Measurements from ENCODE around the gene WDTC1. TPM values are rescaled to one million over a fixed set of nuclear protein-coding genes. Genes with fewer than 3 reads are reported as not detected.

Gene WDTC1
- total and polyA plus RNA-seq, 2 of the 8 experiments (the other 6 are each of a cell fraction or from before 2014, with no cell fraction given), result 7.5 to 18.7 TPM

DNA sequence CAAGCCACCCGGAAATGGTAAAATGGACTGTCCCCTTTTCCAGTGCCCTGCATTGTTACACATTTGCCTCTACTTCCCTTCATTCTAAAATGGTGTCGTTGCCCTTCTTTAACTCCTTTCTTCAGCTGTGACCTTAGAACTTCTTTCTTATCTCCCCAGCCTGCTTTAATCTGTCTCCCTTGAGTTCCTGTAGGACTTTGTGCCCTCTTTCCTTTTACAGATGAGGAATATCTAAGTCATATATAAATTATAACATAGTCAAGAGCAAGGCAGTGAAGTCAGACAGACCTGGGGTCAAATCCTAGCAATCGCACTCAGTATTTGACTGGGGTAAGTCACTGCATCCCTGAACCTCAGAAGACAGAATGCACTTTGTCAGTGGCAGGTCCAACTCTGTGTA, 56.1 kb downstream of the WDTC1 start:
- no peaks in the 10 kb centered on the region for H3K23me2 ChIP-seq (ENCODE audit: low read depth, low read length)
- no peaks in the 10 kb centered on the region for H4K20me1 ChIP-seq (replicated peaks in 1 of 2; ENCODE audit: control insufficient read depth in 1 of 2, insufficient read depth in 2 of 2, low read length in 2 of 2)
- no peak overlapping the region for H2BK120ac ChIP-seq (replicated peaks; ENCODE audit: low read depth, low read length)
- no peaks in the 10 kb centered on the region; a peak in 1 of 8 replicates for H3K36me3 ChIP-seq (ENCODE audit: control insufficient read depth in 2 of 4, insufficient read depth in 4 of 4, low read length in 3 of 4)
- no peak overlapping the region for H3K4ac ChIP-seq (replicated peaks; ENCODE audit: insufficient read length, low read depth, low read length)
- no peak overlapping the region for H4K5ac ChIP-seq (ENCODE audit: insufficient read length, low read depth, low read length)
- H3K56ac ChIP-seq (replicated peaks; ENCODE audit: insufficient read length, low read depth, low read length), result no peak overlapping the region
- no peaks in the 10 kb centered on the region for H3K4me1 ChIP-seq (replicated peaks in 1 of 4; ENCODE audit: control insufficient read depth in 3 of 4, insufficient read depth in 4 of 4, low read length in 3 of 4)
- TF ChIP-seq GTF2F1 (IDR thresholded peaks at IDR 0.05; ENCODE audit: borderline replicate concordance, low read depth, low read length) (no peak), SP2 (IDR thresholded peaks at IDR 0.05; ENCODE audit: low read length) (no peak), JUND (IDR thresholded peaks at IDR 0.05; ENCODE audit: low read length) (no peak), BRCA1 (IDR thresholded peaks at IDR 0.05; ENCODE audit: low read depth, low read length) (no peak), MAFK (IDR thresholded peaks at IDR 0.05; ENCODE audit: low read depth, low read length) (no peak), POU5F1 (IDR thresholded peaks at IDR 0.05; ENCODE audit: low read depth, low read length) (no peak), CBX8 (IDR thresholded peaks at IDR 0.05; ENCODE audit: borderline replicate concordance, low read depth, low read length) (no peak), ASH2L (IDR thresholded peaks at IDR 0.05; ENCODE audit: low read length) (no peak), CHD1 (IDR thresholded peaks at IDR 0.05; ENCODE audit: low read depth, low read length) (no peak)
- TF ChIP-seq, protein P1, sequence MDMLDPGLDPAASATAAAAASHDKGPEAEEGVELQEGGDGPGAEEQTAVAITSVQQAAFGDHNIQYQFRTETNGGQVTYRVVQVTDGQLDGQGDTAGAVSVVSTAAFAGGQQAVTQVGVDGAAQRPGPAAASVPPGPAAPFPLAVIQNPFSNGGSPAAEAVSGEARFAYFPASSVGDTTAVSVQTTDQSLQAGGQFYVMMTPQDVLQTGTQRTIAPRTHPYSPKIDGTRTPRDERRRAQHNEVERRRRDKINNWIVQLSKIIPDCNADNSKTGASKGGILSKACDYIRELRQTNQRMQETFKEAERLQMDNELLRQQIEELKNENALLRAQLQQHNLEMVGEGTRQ (IDR thresholded peaks at IDR 0.05; ENCODE audit: low read length), result no peak
- H4K8ac ChIP-seq (ENCODE audit: extremely low read depth, insufficient read depth, low read length), result no peak overlapping the region
- no peak overlapping the region for H2BK5ac ChIP-seq (ENCODE audit: low read depth, low read length)
- no peaks in the 10 kb centered on the region for H3K79me1 ChIP-seq (ENCODE audit: low read depth, low read length)
- no peak overlapping the region for H3K14ac ChIP-seq (ENCODE audit: insufficient read length)
- H3K9ac ChIP-seq (replicated peaks in 1 of 4; ENCODE audit: extremely low read depth in 1 of 4, low read depth in 3 of 4, low read length in 3 of 4), result no peak overlapping the region
- no peak overlapping the region for H2AK5ac ChIP-seq (ENCODE audit: low read depth, low read length)
- no peak overlapping the region for H2AFZ ChIP-seq (ENCODE audit: low read length)
- no peak overlapping the region for H4K91ac ChIP-seq (replicated peaks; ENCODE audit: insufficient read length, low read length)
- DNase-seq (ENCODE audit: low read depth in 1 of 2, low spot score in 2 of 2) (no peak), FAIRE-seq (no peak)
- H3K4me2 ChIP-seq (ENCODE audit: insufficient read depth in 1 of 2, low read depth in 2 of 2, low read length in 2 of 2), result no peak overlapping the region
- no peak overlapping the region for H3K4me3 ChIP-seq (ENCODE audit: extremely low read depth in 1 of 4, insufficient read depth in 2 of 4, low read depth in 3 of 4, low read length in 4 of 4)
- no peak overlapping the region for H3K23ac ChIP-seq (ENCODE audit: insufficient read length)
- no peak overlapping the region for H3K27ac ChIP-seq (ENCODE audit: low read depth, low read length)
- H3K18ac ChIP-seq (ENCODE audit: extremely low read depth, low read length), result no peak overlapping the region
- no peak overlapping the region for H2BK20ac ChIP-seq (ENCODE audit: low read length)
- H3K79me2 ChIP-seq (ENCODE audit: control insufficient read depth in 1 of 2, insufficient read depth in 2 of 2, low read length in 2 of 2), result no peaks in the 10 kb centered on the region
- POLR2A ChIA-PET (ENCODE audit: partially characterized antibody), result interaction anchor here (1.5 kb wide), 1 partner anchor 47 kb away, joined by 4 read pairs; no protein-coding TSS in a partner anchor
- H2BK12ac ChIP-seq (ENCODE audit: low read depth, low read length), result no peak overlapping the region
- CTCF ChIA-PET (ENCODE audit: partially characterized antibody), result interaction anchor here (0.9 to 3.6 kb wide), 4 partner anchors 9 to 188 kb away, joined by 3 to 19 read pairs (median 5); no protein-coding TSS in a partner anchor
- H3K9me3 ChIP-seq (ENCODE audit: insufficient read depth in 2 of 2, low read depth in 1 of 2, low read length in 1 of 2), result peaks cover 0 to 4% of the 10 kb centered on the region in 2 experiments; a peak in 1 of 4 replicates
- H3K27me3 ChIP-seq (replicated peaks in 1 of 4; ENCODE audit: control insufficient read depth in 3 of 4, extremely low read depth in 1 of 4, insufficient read depth in 3 of 4, low read length in 3 of 4), result no peaks in the 10 kb centered on the region
- 94% methylated on average over 3 of the region's 3 CpGs; no CpG with 5 or more reads in 1 of the 2 experiments for WGBS, 2 experiments (ENCODE audit: extremely low coverage in 1 of 2, insufficient coverage in 1 of 2, insufficient read length in 1 of 2, insufficient replicate concordance in 2 of 2, low coverage in 1 of 2, low lambda C conversion rate in 2 of 2, missing lambda C conversion rate in 1 of 2)
- no peak overlapping the region for H2BK15ac ChIP-seq (ENCODE audit: low read length)
